Islet of Langerhans (tissue), 1 donor: ENCODE measurements around the gene RASL12.
"Not testable (repeated sequence)": the region's sequence is repeated elsewhere in the genome, so short reads cannot be mapped to it uniquely, and the experiment has no call there.

Source experiments
- FAIRE-seq: peaks from one replicate; lab custom pipeline; 2011; peaks lifted over from hg19 to GRCh38; lab: Jason Lieb, UNC

RASL12 gene

DNA sequence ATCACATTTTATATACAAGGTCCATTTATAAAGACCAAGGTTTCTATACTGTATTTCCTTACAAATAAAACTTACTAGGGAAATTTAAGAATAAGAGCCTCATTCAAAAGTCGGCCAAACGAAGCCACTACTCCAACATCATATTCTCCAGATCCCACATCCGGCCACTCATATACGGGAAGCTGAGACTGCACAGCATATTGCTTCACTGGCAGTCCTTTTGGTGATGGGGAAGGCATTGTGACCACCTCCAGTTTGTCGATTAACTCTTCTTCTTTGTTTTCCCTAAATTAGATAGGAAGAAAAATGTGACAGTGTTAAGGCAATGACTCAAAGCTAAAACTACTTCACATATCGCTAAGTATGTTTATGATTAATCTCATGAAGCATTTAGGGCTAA, 41.0 kb downstream of the RASL12 start:
- FAIRE-seq = no peak

DNA sequence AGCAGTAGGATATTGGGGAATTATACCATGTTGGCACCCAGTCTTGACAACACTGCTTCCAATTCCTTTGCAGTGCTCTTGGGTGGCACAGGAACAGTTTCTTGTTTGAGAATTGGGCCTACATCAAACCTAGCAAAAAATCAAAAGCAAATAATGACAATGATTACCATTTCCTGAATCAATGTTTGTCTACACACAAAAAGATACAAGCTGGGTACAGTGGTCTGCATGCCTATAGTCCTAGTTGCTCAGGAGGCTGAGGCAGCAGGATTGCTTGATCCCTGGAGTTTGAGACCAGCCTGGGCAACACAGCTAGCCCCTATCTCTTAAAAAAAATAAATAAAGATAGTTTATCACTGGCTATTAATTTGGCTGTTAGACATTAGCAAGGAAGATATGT, 46.3 kb downstream of the RASL12 start:
- no peak for FAIRE-seq

DNA sequence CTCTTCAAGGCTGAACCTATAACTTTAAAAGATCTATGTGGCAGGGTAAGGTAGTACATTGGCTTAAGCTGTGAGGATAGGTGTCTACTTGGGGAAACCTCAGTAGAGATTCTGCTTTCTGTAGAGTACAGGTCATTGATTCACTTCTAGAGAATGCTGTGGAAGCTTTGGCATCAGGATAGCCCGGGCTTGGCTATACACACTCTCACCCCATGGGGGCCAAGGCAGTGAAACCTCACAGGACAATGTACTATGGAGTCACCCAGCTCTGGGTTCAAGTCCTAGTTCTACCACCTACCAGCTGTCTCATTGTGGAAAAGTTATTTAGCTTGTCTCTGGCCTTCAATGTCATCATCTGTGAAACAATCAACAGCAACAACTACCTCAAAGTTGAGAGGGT, 47.4 kb downstream of the RASL12 start:
- FAIRE-seq = no peak

DNA sequence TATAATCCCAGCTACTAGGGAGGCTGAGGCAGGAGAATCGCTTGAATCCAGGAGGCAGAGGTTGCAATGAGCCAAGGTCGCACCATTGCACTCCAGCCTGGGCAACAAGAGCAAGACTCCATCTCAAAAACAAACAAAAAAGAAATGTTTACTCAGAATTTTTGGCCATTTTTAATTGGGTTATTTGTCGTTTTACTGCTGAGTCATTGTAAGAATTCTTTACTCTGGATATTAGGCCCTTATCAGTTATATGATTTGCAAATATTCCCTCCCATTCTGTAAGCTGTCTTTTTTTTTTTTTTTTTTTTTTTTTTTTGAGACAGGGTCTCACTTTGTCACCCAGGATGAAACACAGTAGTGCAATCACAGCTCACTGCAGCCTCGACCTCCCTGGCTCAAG, 56.6 kb downstream of the RASL12 start:
- FAIRE-seq = not testable (repeated sequence)

DNA sequence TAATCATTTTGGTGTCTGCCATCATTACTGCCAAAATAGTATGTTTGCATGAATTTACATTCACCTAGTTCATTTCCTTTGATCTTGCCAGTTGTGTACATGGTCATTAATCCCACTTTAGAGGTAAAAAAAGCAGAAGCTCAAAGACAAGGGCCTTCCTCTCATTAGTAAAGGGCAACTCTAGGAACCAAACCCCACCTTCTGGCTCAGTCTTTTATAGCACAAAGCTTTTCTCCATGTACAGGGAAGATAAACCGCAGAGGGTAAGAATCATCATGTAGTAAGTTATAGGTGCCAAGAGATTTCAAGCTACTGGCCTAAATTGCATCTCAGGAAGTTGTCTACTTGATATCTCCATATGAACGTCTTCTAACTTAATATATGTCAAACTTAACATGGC, 58.8 kb downstream of the RASL12 start:
- FAIRE-seq = no peak

DNA sequence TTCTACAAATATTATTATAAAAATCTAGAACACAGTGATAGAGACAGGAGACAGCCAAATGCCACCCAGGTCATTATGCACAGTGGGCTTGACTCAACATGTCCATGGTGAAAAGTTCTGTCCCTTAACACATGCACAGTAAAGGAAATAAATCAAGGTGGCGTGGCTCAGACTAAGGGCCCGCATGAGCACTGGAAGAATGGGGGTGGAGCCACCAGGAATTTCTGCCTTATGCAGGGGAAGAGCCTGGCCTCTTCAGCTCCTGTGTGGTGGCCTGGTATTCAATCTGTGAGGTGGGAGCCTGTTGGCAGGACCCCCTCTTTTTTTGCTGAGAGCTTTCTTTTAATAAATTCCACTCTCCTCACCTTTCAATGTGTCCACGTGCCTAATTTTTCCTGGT, 60.9 kb downstream of the RASL12 start:
- no peak for FAIRE-seq

DNA sequence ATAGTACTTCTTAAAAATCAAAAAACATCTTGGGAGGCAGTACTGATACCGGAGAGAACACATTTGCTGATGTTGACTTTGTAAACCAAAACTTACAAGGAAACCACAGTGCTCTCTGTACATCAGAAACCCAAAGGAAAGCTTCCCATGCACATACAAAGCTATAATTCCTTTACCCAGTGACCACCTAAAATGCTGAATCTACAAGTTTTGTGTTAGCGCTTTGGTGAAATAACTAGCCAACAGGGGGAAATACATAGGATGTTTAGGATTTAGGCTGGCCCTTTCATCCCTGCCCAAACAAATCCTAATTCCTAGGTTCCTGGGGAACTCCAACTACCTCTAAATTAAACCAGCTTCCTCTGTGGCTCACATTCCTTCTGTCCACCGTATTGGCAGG, 62.8 kb downstream of the RASL12 start:
- FAIRE-seq = no peak
